ENCODE data around the gene FAM229A. TPM values are rescaled to one million over a fixed set of nuclear protein-coding genes. Genes with fewer than 3 reads are reported as not detected.

The FAM229A gene
- total and polyA plus RNA-seq, 9 of the 15 experiments (the other 6 are each of a cell fraction or from before 2014, with no cell fraction given), result 0.04 to 21.6 (median 7.4) TPM

DNA sequence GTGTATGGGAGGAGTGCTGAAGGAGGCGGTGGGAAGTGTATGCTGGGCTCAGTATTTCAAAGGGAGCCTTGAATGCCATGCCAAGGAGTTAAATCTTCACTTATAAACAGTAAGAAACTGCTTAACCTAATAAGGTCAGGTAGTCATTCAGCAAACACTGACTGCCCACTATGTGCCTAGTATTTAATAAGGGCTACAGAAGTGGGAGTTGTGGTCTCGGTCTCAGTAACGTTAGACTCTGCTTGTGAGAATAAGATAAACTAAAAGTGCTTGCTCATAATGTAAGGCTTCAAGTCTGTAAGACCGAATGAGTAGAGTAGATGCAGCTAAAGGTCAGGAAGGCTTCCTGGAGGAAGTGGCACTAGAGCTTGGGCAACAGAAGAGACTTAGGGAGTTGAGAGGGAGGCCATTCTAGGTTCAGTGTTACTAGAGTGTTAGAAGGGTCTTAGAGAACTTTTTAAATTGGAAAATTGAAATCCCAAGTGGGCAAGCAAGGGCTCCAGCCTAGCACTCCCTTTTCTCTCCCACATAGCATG, 32.3 kb downstream of the FAM229A start:
- ATAC-seq (no peak), FAIRE-seq (no peak), DNase-seq (ENCODE audit: extremely low read depth in 1 of 4, low spot score in 3 of 4) (no peak)
- in situ Hi-C loops (cut with MboI) (no loop called here), intact Hi-C loops (cut with micrococcal nuclease) (no loop called here)
- Histone ChIP-seq H3K27ac (ENCODE audit: extremely low read depth, low read depth, low read length) (no peak overlapping the region), H3K4me3 (no peak overlapping the region), H3K79me2 (ENCODE audit: control insufficient read depth, insufficient read depth, low read length) (peaks cover 17% of the 10 kb centered on the region), H3K9me1 (ENCODE audit: control insufficient read depth, insufficient read depth, low read length) (peaks cover 6% of the 10 kb centered on the region), H3K27me3 (ENCODE audit: control insufficient read depth in 2 of 2, insufficient read depth in 2 of 2, low read length in 2 of 2) (no peaks in the 10 kb centered on the region), H2AFZ (ENCODE audit: low read depth, low read length) (no peak overlapping the region), H3K4me2 (ENCODE audit: insufficient read depth, low read length) (no peak overlapping the region), H3K9me3 (replicated peaks; ENCODE audit: control insufficient read depth, insufficient read depth, low read depth, low read length) (no peaks in the 10 kb centered on the region), H3K9ac (ENCODE audit: insufficient read depth in 1 of 2, low read depth in 2 of 2, low read length in 2 of 2) (no peak overlapping the region), H3K4me1 (replicated peaks in 1 of 2; ENCODE audit: control insufficient read depth in 2 of 2, insufficient read depth in 2 of 2, low read length in 2 of 2) (peaks cover 8 to 15% of the 10 kb centered on the region in 2 experiments), H3K36me3 (ENCODE audit: control insufficient read depth, insufficient read depth, low read length) (peaks cover 97% of the 10 kb centered on the region), H4K20me1 (replicated peaks; ENCODE audit: control insufficient read depth, insufficient read depth, low read length) (peaks cover 13% of the 10 kb centered on the region; the same call in 1 of the 2 replicates)
- WGBS (ENCODE audit: insufficient coverage, low coverage, missing lambda C conversion rate), result 49% methylated on average over 4 of the region's 4 CpGs
- peak; percentile 84; the same call in 1 of the 2 replicates for TF ChIP-seq ZKSCAN1 (IDR thresholded peaks at IDR 0.05; ENCODE audit: low read depth, low read length)
- TF ChIP-seq ZFP36 (IDR thresholded peaks at IDR 0.05; ENCODE audit: low read depth, low read length, partially characterized antibody), result peak; percentile 97
- TF ChIP-seq, protein P1, sequence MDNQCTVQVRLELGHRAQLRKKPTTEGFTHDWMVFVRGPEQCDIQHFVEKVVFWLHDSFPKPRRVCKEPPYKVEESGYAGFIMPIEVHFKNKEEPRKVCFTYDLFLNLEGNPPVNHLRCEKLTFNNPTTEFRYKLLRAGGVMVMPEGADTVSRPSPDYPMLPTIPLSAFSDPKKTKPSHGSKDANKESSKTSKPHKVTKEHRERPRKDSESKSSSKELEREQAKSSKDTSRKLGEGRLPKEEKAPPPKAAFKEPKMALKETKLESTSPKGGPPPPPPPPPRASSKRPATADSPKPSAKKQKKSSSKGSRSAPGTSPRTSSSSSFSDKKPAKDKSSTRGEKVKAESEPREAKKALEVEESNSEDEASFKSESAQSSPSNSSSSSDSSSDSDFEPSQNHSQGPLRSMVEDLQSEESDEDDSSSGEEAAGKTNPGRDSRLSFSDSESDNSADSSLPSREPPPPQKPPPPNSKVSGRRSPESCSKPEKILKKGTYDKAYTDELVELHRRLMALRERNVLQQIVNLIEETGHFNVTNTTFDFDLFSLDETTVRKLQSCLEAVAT (IDR thresholded peaks at IDR 0.05), result no peak
- TF ChIP-seq KDM1A (IDR thresholded peaks at IDR 0.05), result 0 out of 4 replicates have a peak, but pooled peaks of 1 of the 2 experiments have one; percentile 18
- TF ChIP-seq CHD1 (IDR thresholded peaks at IDR 0.05; ENCODE audit: low read length), result no peak
- peak; percentile 72 for TF ChIP-seq ZNF436 (CRISPR knock-in tag; IDR thresholded peaks at IDR 0.05)
- peak; percentile 85 for TF ChIP-seq ZNF3 (CRISPR knock-in tag; IDR thresholded peaks at IDR 0.05)
- 0 out of 2 replicates have a peak, but pooled peaks have one; percentile 37 for TF ChIP-seq BCOR (IDR thresholded peaks at IDR 0.05)
- CTCF ChIA-PET (ENCODE audit: low intra/inter-chr PET ratio), result interaction anchor here (0.5 kb wide), 1 partner anchor 197 kb away, joined by 4 read pairs; no protein-coding TSS in a partner anchor
- TSS peak; percentile 7 for BruUV-seq (replicated peaks)
- POLR2A ChIA-PET, result interaction anchor here (0.8 to 4.8 kb wide), 6 partner anchors 8 to 59 kb away, joined by 3 to 75 read pairs (median 6); no protein-coding TSS in a partner anchor

All from K562 (cell line).